Activated naive CD4-positive, alpha-beta T cell treated with anti-CD3 and anti-CD28 coated beads, Interleukin-2, amount 10 ng/mL, durations not matched to agents 5 hours and 36 hours (primary cell): ENCODE results near the gene PCDHB3. TPM values are rescaled to one million over a fixed set of nuclear protein-coding genes. Genes with fewer than 3 reads are reported as not detected.

ENCODE experiments used
- total RNA-seq, 2 experiments: library from RNA; stranded (reverse); gene quantifications; one replicate each; pipeline ENCODE4 v1.2.3, GENCODE V29; 2021

Gene PCDHB3
- not detected for total RNA-seq

GRCh38 chr5:141100243-141100805, at the start of gene PCDHB3:
PCDHB3 (plus strand) TSS chr5:141100473; CDS start chr5:141100650, 177 bp downstream.

GRCh38 chr5:141050622-141051520, 49.4 kb upstream of the PCDHB3 start, which contains the start of gene PCDHB1:
PCDHB1 (plus strand) TSS chr5:141051374; CDS start chr5:141051471, 97 bp downstream.

GRCh38 chr5:141094481-141095262, 5.6 kb upstream of the PCDHB3 start, which contains the start of gene PCDHB2:
PCDHB2 (plus strand) TSS chr5:141094615; CDS start chr5:141094791, 176 bp downstream.

GRCh38 chr5:141121563-141121962, 21.3 kb downstream of the PCDHB3 start, which contains the start of gene PCDHB4:
PCDHB4 (plus strand) TSS chr5:141121818; CDS start chr5:141121999, 181 bp downstream.

GRCh38 chr5:141135030-141135717, 34.9 kb downstream of the PCDHB3 start, which contains the start of gene PCDHB5:
PCDHB5 (plus strand) TSS chr5:141135206; CDS start chr5:141135435, 229 bp downstream.

GRCh38 chr5:141149812-141150211, 49.5 kb downstream of the PCDHB3 start, which contains the start of gene PCDHB6:
PCDHB6 (plus strand) TSS chr5:141150057; CDS start chr5:141150258, 201 bp downstream.

Other genes with a start within 250 kb of the PCDHB3 start
- gene PCDHA10, start 244.6 kb upstream of the PCDHB3 start, total RNA-seq, result not detected
- not detected for gene PCDHA11, start 231.5 kb upstream of the PCDHB3 start, total RNA-seq
- not detected for gene PCDHA12, start 225.2 kb upstream of the PCDHB3 start, total RNA-seq
- not detected for gene PCDHA13, start 218.3 kb upstream of the PCDHB3 start, total RNA-seq
- gene PCDHAC1, start 174.2 kb upstream of the PCDHB3 start, total RNA-seq, result not detected
- gene PCDHAC2, start 134.0 kb upstream of the PCDHB3 start, total RNA-seq, result not detected
- not detected for gene PCDHB1, start 49.1 kb upstream of the PCDHB3 start, total RNA-seq
- under 1 TPM; 0.05 to 0.17 TPM for gene PCDHB2, start 5.9 kb upstream of the PCDHB3 start, total RNA-seq
- not detected for gene PCDHB4, start 21.3 kb downstream of the PCDHB3 start, total RNA-seq
- not detected for gene PCDHB5, start 34.7 kb downstream of the PCDHB3 start, total RNA-seq
- gene PCDHB6, start 49.6 kb downstream of the PCDHB3 start, total RNA-seq, result not detected
- not detected for gene PCDHB7, start 72.2 kb downstream of the PCDHB3 start, total RNA-seq
- gene PCDHB8, start 77.3 kb downstream of the PCDHB3 start, total RNA-seq, result not detected
- not detected for gene PCDHB16, start 81.9 kb downstream of the PCDHB3 start, total RNA-seq
- not detected for gene PCDHB9, start 86.7 kb downstream of the PCDHB3 start, total RNA-seq
- not detected for gene PCDHB10, start 91.9 kb downstream of the PCDHB3 start, total RNA-seq
- not detected for gene PCDHB11, start 99.2 kb downstream of the PCDHB3 start, total RNA-seq
- not detected for gene PCDHB12, start 108.2 kb downstream of the PCDHB3 start, total RNA-seq
- gene PCDHB13, start 113.4 kb downstream of the PCDHB3 start, total RNA-seq, result not detected
- not detected for gene PCDHB14, start 122.9 kb downstream of the PCDHB3 start, total RNA-seq
- not detected for gene PCDHB15, start 144.9 kb downstream of the PCDHB3 start, total RNA-seq
- gene SLC25A2, start 203.6 kb downstream of the PCDHB3 start, total RNA-seq, result 1 to 10 TPM in 1 of 2 experiments, under 1 TPM in 1; 0.45 to 1.1 TPM
- gene TAF7, start 220.3 kb downstream of the PCDHB3 start, total RNA-seq, result 10 to 100 TPM; 73.2 to 73.7 TPM
- not detected for gene PCDHGA1, start 230.0 kb downstream of the PCDHB3 start, total RNA-seq
- gene PCDHGA2, start 238.3 kb downstream of the PCDHB3 start, total RNA-seq, result not detected
- not detected for gene PCDHGA3, start 243.4 kb downstream of the PCDHB3 start, total RNA-seq
- gene PCDHGB1, start 249.6 kb downstream of the PCDHB3 start, total RNA-seq, result not detected